Stimulated activated CD4-positive, alpha-beta T cell treated with anti-CD3 and anti-CD28 coated beads, Interleukin-12 subunit alpha, Interleukin-12 subunit beta, amount 100 ng/mL, for 48 hours (primary cell): ENCODE data around the gene PAX2.

Experiments
- DNase-seq, 3 donors: peaks; one replicate each; pipeline ENCODE4 v3.0.0-alpha.2; 2020; ENCODE audit warnings: low read depth in 2 of 3, low spot score in 1 of 3

PAX2 gene

DNA sequence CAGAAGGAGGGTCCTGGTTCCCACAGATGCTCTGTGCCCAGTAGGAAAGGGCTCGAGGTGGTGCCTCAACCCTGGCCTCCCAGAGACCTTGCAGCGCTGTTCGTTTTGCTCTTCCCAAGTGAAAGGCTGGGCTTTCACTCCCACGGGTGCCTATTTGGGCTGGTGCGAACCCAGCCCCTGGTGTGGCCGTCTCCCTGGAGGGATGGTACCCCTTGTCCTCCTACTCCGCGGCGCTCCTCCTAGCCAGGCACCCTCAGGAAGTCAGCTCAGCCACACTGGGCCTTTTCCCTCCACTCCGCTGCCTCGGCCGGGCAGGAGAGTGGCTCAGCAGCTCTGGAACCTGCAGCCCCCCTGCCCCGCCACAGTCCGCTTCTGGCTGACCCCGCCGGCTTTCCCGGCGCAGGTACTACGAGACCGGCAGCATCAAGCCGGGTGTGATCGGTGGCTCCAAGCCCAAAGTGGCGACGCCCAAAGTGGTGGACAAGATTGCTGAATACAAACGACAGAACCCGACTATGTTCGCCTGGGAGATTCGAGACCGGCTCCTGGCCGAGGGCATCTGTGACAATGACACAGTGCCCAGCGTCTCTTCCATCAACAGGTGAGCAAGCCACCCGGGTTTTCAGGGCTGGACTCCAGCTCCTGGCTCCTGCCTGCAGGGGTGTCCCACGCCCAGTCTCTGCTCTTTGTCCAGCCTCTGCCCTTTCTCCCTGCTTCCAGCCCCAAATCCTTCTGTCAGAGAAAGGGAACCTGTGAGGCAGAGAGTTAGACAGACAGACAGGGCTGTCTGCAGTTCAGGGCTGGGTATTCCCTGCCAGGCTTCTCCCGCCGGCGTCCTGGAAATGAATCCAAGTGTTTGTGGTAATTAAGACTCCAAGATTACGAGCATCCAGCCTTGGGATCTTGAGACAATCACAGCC, 5.2 kb downstream of the PAX2 start:
- no peak for DNase-seq

DNA sequence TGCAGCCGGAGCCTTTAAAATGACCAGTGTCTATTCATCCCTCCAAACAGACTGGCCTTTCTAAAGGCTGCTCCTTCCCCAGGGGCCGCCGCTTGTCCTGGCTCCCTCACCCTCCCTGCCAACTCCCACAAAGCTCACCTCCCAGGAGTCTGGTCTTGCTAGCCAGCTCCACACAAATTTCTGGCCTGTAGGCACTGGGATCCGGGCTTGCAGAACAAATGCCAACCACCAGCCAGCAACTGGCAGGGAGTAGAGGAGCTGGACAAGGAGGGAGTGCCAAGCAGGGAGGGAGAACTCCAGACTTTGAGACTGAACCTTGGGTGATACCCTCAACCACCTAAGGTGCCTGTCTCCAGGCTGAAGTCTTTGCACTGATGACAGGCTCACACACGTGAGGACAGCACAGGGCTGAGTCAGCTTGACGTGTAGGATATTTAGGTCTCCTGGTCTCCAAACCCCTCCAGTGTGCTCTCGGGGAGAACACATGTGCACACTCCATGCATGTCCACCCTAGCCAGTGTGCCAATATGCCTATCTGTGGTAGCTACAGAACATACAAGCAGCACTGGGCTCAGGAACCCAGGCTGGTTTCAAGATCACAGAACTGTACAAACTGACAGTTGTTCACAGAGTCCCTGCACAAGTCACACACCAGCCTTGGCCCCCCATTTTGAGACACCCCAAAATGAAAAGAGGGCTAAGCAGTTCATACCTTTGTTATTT, 6.0 kb downstream of the PAX2 start:
- no peak for DNase-seq

DNA sequence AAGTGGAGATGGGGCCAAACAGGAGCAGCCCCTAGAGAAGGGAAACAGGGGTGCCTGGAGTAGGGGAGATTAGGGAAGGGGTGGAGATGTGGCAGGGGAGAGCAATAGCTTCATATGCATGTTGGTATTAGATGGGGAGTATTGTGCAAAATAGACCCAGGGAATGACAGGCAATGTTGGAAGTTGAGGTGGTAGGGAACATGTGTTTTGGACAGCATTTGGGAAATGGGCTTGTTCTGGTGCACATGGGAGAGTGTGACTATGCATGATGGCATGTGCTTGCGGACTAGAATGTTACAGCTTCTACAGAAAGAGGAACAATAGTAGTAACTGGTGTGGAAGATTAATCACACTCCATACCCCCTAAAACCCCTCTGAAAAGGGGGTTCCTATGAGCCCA, 10.4 kb downstream of the PAX2 start:
- no peak for DNase-seq

DNA sequence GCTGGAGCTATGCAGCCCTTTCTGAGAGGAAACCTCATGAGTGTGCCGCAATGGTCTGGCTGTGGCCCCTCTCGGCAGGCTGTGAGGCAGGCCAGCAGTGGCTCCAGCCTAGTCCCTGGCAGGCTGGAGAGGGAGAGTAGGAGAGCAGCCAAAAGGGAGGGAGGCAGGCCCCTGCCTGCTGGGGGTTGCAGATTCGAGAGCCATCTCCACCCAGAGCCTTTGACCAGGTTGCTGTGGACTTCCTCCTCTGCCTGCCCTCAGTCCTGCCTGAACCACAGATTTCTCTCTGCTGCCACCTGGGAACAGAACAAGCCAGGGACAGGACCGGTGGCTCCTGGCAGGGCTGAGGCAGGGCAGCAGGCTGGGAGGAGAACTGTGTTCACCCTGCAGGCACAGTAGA, 13.9 kb downstream of the PAX2 start:
- no peak for DNase-seq

DNA sequence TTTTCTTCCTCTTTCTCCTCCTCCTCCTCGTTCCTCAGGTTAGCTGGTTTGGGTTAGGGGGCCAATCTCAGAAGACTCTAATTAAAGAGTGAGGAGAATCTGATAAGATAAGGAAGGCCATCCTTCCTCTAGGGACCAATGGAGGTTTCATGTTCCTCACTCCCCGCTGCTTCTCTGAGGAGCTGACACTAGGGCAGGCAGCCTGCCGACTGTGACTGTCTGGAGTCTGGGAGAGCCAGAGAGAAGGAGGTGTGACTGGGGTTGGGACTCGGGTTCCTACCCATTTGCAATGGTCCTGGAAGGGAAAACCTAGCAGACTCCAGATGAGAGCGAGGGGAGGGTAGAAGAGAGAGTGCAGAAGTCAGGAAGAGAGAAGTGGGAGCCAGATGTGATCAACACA, 15.3 kb downstream of the PAX2 start:
- no peak for DNase-seq

DNA sequence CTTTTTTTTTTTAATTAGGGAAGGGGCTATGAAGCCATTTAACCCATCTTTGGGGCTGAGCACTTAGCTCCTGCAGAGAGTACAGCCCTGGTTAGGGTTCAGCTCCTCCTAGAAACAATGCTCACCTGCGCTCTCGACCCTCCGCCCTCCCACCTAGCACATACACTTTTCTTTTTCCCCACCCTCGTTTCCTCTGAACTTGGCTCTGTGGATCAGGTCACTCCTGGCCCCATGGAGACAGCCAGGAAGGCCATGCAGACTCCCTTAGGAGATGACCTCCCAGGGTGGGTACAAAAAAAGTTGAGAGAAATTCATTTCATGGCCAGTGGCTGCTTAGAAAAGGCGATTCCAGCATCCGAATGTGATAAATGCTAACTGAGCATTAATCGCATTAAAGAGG, 15.8 kb downstream of the PAX2 start:
- DNase-seq, result no peak

DNA sequence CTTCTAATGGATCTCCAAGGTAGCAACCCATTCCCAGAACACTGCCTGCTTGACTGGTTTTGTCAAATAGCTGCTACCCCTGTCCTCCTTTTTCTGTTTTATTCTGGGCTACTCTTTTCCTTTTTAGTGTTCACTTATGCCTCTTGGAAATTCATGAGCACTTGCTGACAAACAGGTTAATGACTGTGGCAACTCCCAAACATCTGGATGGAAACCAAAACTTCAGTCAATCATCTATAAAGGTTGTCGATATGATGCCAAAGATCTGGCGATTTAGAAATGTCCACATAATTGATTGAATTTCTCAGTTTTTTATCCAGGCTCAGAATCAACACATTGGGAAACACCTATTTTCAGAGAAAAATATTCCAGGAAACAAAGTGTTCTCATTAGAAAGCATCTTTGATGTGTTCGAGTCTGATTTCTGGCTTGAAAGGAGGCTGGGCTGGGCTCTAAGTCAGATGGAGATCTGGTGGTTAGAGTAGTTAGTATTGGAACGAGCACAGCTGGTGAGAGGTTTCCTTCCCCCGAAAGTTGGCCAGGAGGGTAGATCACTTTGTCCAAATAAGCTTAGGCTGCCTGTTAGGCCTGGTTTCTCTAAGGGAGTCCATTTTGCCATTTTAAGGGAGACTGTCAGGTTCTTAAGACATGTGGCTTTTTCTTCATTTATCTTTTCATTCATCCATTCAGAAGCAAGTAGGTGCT, 17.8 kb downstream of the PAX2 start:
- DNase-seq, result no peak

DNA sequence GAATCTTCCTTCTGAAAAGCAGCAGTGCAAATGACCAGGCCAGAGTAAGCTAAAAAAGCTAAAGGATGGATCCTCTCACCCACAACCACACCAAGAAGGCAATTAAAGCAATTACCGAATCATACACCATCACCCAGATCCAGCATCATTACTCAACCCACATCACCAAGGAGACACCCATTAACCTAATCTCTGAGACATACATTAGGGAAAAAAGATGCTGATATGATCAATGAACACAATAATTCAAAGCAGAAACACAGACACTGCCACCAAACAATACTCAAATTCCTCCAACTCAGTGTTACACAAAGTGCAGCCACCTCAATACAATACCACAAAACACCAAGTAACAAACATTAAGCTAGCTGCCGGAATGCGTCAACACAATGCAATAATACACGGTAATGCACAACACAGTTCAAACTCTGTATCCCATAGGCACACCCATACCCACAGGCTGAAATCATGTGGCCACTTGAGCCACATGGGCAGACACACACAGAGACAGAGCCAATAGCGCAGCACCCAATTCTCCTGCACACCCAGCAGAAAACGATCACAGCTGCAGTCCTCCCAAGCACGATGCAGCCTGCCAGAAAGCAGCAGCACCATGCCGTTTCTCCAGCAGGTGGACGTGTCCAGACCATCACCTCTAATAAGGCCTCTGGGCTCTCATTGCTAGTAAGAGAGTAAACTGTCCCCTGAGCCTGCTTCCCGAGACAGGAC, 21.5 kb downstream of the PAX2 start:
- no peak for DNase-seq

DNA sequence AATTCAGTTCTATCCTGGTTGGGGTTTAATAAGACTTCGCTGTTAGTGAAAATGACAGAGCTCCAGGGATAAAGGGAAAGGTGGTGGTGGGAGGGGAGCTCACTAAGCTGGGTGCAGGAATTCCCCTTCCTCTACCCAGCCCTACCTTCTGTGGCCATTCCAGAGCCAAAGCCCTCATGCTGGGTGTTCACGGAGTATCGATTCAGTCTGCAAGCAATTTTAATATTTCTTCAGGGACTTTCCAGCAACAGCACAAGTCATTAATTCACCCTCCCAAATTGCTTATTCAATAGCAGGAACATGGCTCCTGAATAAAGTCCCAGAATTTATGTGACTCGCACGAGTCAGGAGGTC, 22.0 kb downstream of the PAX2 start:
- no peak for DNase-seq

DNA sequence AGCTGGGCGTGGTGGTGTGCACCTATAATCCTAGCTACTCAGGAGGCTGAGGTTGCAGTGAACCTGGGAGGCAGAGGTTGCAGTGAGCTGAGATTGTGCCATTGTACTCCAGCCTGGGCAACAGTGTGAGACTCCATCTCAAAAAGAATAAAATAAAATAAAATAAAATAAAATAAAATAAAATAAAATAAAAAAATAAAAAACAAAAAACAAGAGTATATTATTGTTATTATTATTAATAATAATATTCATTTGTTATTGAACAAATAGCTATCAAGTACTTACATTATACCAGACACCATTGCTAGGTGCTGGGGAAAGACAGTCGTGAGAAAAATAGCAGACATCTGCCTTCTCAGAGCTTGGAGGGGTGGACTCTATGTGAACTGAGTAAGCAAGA, 24.1 kb downstream of the PAX2 start:
- no peak for DNase-seq

DNA sequence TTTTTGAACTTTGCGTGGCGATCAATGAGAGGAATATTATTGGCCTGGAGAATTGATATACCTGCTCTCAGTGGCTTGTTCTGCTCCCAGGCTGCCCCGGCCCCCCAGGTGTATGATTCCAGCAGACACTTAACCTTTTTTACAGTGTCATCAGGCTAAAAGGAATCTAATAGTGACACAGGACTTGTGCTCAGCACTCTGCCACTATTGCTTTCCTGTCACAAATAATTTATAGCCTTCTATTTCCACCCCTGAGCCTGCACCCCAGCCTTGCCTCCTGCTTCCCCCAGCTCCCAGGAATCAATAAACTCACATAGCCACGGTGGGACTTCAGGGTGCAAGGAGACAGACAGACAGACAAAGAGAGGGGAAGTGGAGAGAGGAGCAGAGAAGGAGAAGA, 28.3 kb downstream of the PAX2 start:
- no peak for DNase-seq

DNA sequence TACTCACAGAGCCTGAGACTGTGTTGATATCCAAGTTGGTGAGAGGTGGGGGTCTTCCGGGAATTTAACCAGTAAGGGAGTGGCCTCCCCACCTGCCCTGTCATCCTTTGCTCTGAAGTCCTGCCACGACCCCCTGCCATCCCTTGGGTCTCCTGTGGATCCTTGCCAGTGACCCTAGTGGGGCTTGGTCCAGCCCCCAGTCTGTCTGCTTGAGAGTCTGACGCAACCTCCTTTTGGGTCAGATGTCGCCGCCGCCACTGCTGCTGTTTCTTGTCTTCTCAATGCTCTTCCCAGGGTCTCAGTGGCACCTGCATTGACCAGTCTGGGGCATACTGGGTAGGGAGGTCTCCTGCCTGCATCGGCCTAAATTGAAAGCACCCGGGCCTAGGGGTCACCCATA, 28.8 kb downstream of the PAX2 start:
- DNase-seq, result no peak

DNA sequence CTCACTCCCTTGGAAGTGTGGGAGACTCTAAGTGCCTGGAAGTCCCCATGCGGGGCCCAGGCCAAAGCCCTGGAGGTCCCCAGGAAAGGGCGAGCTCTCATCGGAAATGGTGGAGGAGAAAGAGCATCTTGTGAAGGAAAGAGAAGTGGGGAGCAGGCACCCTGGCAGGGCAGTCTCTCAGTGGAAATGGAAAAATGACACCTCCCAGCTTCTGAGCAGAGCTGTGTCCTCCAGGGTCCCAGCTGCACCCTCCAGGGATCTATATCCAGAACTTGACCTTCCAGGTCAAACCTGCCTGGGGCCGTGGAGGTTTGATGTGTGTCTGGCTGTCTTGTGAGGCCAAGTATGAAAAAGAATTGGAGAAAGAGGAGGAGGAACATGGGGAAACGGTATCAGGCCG, 29.5 kb downstream of the PAX2 start:
- DNase-seq, result no peak

DNA sequence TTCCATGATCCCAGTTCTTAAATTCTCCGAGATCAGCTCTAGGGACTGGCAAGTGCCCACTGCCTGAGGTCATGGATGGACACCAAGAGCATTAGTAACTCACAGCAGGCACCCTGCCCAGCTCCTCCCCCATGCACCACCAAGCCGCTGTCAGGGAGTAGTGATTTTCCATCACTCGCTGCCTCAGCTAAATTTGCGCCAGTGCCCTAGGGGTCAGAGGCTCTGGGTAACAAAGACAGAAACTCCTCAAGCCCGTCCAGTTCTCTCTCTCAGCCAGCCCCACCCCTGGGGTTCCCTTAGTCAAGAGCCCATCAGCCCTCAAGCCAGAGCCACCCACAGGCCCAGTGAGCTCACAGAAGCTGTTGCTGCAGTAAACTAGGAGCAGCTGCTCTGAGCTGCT, 30.0 kb downstream of the PAX2 start:
- DNase-seq, result no peak

DNA sequence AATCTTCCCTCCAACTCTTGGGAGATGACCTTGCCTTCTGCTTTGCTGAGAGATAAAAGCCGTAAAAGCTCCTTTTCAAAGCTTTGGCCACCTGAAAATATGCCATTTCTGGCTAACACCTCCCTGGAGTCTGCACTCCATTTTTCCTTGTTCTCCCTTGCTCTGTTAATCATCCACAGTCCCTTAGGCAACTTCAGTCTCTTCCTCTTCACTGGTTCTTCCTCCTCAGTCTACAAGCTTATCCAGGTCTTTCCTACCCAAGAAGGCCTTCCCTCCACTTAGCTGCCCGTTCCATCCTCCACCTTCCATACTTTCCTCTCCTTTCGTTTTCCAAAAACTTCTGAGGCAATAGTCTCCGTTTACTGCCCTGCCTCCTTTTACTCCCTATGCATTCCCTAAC, 30.5 kb downstream of the PAX2 start:
- no peak for DNase-seq

DNA sequence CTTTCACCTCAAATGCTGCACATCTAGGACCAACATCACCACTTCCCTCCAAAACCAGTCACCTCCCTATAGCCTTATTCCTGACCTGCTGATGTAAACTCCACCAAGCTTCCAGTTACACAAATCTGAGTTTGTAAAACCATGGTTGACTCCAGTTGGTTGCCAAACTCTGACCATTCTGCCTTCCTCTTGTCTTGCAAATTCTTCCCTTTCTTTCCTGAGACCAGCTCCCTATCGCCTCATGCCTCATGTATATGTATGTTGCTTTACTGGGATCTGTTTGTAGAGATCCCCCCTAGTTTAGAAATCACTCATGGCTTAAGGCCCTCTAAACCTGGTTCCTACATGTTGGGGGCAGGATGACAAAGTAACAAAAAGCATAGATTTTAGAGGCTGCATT, 31.3 kb downstream of the PAX2 start:
- DNase-seq, result no peak

DNA sequence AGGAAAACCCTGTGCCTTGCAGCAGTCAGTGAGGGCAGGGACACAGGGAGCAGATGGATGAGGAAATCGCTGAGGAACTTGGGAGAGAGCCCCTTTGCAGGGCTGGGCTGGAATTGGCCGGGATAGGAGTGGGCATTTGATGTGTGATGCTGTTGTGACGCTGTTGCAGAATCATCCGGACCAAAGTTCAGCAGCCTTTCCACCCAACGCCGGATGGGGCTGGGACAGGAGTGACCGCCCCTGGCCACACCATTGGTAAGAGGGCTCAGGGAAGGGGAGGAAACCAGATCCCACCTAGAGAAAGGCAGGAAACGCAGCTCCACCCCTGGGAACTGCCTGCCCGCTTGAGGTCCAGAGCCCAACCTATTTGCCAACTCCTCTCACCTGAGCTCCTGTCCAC, 33.9 kb downstream of the PAX2 start:
- no peak for DNase-seq

DNA sequence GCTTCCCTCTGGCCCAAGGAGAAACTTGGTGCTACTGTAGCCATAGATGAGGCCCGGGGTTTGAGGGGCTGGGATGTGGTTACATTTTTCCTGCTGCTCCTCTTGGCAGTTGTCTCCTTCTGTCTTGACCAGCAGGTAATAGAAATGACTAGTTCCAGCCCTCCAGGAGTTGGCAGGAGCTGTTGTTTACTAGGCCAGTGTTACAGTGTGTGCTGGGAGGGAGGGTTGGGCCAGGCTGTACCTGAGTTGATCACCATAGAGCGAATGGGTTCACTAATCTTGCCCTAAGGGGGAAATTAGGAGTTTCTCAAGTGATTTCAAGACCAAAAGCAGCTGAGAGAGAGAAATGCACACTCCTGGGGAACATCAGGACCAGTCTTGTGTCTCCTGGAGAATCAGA, 34.9 kb downstream of the PAX2 start:
- no peak for DNase-seq

DNA sequence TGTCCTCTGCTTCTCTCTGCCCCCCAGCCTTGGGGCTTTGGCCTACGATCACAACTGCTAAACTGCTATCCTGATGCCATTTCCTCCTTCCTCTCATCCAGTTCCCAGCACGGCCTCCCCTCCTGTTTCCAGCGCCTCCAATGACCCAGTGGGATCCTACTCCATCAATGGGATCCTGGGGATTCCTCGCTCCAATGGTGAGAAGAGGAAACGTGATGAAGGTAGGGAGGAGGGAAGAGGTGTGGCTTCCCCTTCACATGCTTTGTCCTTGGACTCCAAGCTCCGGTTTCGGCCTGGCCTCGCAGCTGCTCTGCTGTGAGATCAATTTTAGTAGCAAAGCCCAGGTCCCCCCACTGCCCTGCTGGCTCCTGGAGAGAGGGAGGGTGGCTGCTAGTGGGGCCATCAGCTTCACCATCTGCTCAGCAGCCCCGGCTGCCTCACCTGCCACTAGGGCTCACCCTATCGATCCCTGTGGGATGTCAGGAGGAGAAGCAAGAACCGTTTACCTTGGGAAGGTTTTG, 35.8 kb downstream of the PAX2 start:
- no peak for DNase-seq

DNA sequence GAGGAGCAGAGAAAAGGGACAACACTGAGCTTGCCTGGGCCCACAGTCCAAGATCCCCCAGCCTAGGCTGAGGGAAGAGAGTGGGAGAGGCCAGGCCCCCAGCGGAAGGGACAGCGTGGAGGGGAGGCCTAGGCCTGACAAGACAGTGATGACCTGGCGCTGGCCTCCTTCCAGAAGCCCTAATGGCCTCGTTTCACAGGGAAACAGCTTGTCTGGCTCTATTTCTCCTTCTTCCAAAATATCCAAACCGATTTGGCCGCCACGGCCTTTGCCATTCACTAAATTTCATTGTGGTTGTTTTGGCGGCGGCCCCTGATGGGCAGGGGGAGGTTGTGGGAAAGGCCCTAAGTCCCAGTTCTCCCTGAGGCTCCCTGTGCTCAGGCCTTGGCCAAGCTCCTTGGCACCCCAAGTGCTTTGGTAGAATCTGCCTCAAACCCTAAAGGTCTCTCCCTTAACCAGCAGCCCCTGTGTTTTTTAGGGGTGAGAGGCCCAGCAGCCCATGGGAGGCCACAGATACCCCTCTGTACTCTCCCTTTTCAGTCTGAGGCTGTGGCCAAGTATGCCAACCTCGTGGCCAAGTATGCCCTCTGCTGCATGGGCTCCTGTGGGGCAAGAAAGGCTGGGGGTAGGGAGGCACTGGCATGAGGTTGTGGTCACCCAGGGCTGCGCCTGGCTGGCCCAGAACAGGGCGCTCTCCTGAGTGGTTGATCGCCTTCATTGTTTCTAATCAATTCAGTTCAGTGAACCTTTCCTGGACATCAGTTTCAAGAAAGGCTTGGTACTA, 37.3 kb downstream of the PAX2 start:
- DNase-seq, result no peak
